HG03135 (cell line): ENCODE results near the gene RXRA.

Experiments used
- ATAC-seq: cut with Tn5 transposase; IDR thresholded peaks from one replicate; pipeline ENCODE4 v1.9.1; 2021; ENCODE audit warnings: mild to moderate bottlenecking, moderate library complexity; ENCODE audit not compliant: unreplicated experiment

RXRA gene

GRCh38 chr9:134325813-134326723 lies at the start of gene RXRA:
RXRA (plus strand) TSS chr9:134326455; CDS start chr9:134326632, 177 bp downstream.
- no peak for ATAC-seq

GRCh38 chr9:134278286-134278685 lies 48.0 kb upstream of the RXRA start:
- no peak for ATAC-seq

GRCh38 chr9:134278974-134279640 lies 47.1 kb upstream of the RXRA start:
- no peak for ATAC-seq

- no peak for ATAC-seq
Measured at GRCh38 chr9:134282138-134282650, 44.1 kb upstream of the RXRA start.

- ATAC-seq, result no peak
Measured at GRCh38 chr9:134283111-134283515, 43.1 kb upstream of the RXRA start.

GRCh38 chr9:134283692-134284265 lies 42.5 kb upstream of the RXRA start:
- no peak for ATAC-seq

GRCh38 chr9:134284273-134284672 lies 42.0 kb upstream of the RXRA start:
- ATAC-seq, result no peak

GRCh38 chr9:134284741-134285140 lies 41.5 kb upstream of the RXRA start:
- ATAC-seq, result no peak

GRCh38 chr9:134285215-134285845 lies 40.9 kb upstream of the RXRA start:
- ATAC-seq, result no peak

GRCh38 chr9:134286471-134287245 lies 39.6 kb upstream of the RXRA start:
- no peak for ATAC-seq

GRCh38 chr9:134287591-134288491 lies 38.4 kb upstream of the RXRA start:
- no peak for ATAC-seq

- ATAC-seq, result no peak
Measured at GRCh38 chr9:134288746-134289145, 37.5 kb upstream of the RXRA start.

- no peak for ATAC-seq
Measured at GRCh38 chr9:134289241-134289875, 36.9 kb upstream of the RXRA start.

GRCh38 chr9:134290603-134291451 lies 35.4 kb upstream of the RXRA start:
- no peak for ATAC-seq

- ATAC-seq, result no peak
Measured at GRCh38 chr9:134291452-134291881, 34.8 kb upstream of the RXRA start.

GRCh38 chr9:134291961-134292871 lies 34.0 kb upstream of the RXRA start:
- ATAC-seq, result no peak

- no peak for ATAC-seq
Measured at GRCh38 chr9:134293031-134293521, 33.2 kb upstream of the RXRA start.
